ENCODE results near the gene COPS4. TPM values are rescaled to one million over a fixed set of nuclear protein-coding genes. Genes with fewer than 3 reads are reported as not detected.

The COPS4 gene
- total and polyA plus RNA-seq, 12 donors, result 13.4 to 110 (median 45.5) TPM

DNA sequence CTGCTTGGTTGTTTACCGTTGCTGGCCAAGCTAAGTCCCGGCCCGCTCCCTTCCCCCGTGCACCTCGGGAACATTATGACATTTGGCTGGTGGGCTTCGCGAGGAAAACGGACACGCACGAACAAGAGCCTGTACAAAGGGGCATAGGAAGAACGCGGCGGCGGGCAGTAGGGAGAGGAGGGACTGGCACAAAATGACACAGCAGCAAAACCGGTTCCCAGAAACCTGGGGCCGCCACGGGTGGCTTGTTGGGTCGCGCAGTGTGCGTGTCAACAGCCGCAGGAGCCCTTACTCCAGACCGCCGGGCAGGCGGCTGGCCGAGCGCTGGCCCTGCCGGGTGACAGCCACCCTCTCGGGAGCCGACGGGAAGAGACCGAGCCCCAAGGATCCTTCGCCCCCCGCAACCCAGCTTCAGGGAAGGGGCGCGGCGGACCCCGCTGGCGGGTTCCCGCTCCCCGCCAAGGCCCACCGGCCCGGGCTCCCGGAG lies 22.7 kb upstream of the COPS4 start:
- no peaks in the 10 kb centered on the region for H3K36me3 ChIP-seq (replicated peaks in 1 of 2)
- 0 to 1% (median 0%) methylated on average over 14 to 43 of the region's 43 CpGs for WGBS, 4 donors
- peak in 6 of 7 donors; percentile 36 to 68 (median 44) for DNase-seq
- no peaks in the 10 kb centered on the region for H3K9me3 ChIP-seq (replicated peaks in 1 of 3)
- no peaks in the 10 kb centered on the region for H3K27me3 ChIP-seq
- H3K4me3 ChIP-seq, result peak overlapping the region; percentile 51 to 78 (median 68)
- peak overlapping the region; percentile 46 to 94 (median 84) for H3K27ac ChIP-seq
- H3K4me1 ChIP-seq (replicated peaks in 1 of 2), result peaks cover 4 to 31% of the 10 kb centered on the region in 2 donors
- no peak for TF ChIP-seq POLR2A (IDR thresholded peaks at IDR 0.05)
- TF ChIP-seq, protein P1, sequence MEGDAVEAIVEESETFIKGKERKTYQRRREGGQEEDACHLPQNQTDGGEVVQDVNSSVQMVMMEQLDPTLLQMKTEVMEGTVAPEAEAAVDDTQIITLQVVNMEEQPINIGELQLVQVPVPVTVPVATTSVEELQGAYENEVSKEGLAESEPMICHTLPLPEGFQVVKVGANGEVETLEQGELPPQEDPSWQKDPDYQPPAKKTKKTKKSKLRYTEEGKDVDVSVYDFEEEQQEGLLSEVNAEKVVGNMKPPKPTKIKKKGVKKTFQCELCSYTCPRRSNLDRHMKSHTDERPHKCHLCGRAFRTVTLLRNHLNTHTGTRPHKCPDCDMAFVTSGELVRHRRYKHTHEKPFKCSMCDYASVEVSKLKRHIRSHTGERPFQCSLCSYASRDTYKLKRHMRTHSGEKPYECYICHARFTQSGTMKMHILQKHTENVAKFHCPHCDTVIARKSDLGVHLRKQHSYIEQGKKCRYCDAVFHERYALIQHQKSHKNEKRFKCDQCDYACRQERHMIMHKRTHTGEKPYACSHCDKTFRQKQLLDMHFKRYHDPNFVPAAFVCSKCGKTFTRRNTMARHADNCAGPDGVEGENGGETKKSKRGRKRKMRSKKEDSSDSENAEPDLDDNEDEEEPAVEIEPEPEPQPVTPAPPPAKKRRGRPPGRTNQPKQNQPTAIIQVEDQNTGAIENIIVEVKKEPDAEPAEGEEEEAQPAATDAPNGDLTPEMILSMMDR (IDR thresholded peaks at IDR 0.05), result no peak
- intact Hi-C loops (cut with DNase I), result no loop called here

GRCh38 chr4:83012687-83013419 lies 22.1 kb upstream of the COPS4 start:
- peaks cover 4 to 31% of the 10 kb centered on the region in 2 donors for H3K4me1 ChIP-seq (replicated peaks in 1 of 2)
- TF ChIP-seq, protein P1 (IDR thresholded peaks at IDR 0.05), result peak in 5 of 6 experiments; percentile 38 to 70 (median 48)
- peak; percentile 40 to 88 for TF ChIP-seq POLR2A (IDR thresholded peaks at IDR 0.05)
- H3K4me3 ChIP-seq, result peak overlapping the region; percentile 51 to 78 (median 68)
- peak overlapping the region; percentile 46 to 94 (median 84) for H3K27ac ChIP-seq
- peak; percentile 97 to 99 (median 98) for DNase-seq
- WGBS, 4 donors, result 0 to 1% (median 1%) methylated on average over 4 to 73 of the region's 73 CpGs
- H3K36me3 ChIP-seq (replicated peaks in 1 of 2), result no peaks in the 10 kb centered on the region
- H3K27me3 ChIP-seq, result no peaks in the 10 kb centered on the region
- no peaks in the 10 kb centered on the region for H3K9me3 ChIP-seq (replicated peaks in 1 of 3)
- intact Hi-C loops (cut with DNase I), result no loop called here

DNA sequence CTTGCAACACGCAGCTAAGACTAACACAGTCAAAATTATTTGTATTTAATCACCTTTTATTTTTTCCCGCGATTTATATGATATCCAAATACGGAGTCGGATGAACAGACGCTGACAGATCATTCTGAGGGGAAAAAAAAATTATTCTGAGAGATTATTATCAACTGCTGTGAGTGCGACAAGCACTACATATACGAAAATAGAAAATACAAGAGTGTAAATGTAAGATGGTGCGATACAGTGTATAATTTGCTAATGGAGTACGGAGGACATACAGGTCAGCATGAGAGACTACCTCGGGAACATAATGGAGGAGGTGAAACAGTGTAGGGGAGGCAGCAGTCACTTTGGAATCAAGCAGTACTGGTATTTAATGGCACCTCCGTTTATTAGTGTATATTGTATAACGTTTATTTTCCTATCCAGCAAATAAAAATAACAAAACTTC lies 21.5 kb upstream of the COPS4 start:
- DNase-seq, result no peak
- intact Hi-C loops (cut with DNase I), result no loop called here
- no peaks in the 10 kb centered on the region for H3K36me3 ChIP-seq (replicated peaks in 1 of 2)
- no peaks in the 10 kb centered on the region for H3K27me3 ChIP-seq
- H3K4me1 ChIP-seq (replicated peaks in 1 of 2), result peaks cover 4 to 31% of the 10 kb centered on the region in 2 donors
- WGBS, 4 donors, result 3 to 9% (median 7%) methylated on average over 13 of the region's 13 CpGs
- TF ChIP-seq, protein P1 (IDR thresholded peaks at IDR 0.05), result no peak
- TF ChIP-seq POLR2A (IDR thresholded peaks at IDR 0.05), result no peak
- H3K4me3 ChIP-seq, result peak overlapping the region in 3 of 4 donors; percentile 56 to 78 (median 74)
- H3K9me3 ChIP-seq (replicated peaks in 1 of 3), result no peaks in the 10 kb centered on the region
- H3K27ac ChIP-seq, result peak overlapping the region in 4 of 5 donors; percentile 43 to 84 (median 64)

DNA sequence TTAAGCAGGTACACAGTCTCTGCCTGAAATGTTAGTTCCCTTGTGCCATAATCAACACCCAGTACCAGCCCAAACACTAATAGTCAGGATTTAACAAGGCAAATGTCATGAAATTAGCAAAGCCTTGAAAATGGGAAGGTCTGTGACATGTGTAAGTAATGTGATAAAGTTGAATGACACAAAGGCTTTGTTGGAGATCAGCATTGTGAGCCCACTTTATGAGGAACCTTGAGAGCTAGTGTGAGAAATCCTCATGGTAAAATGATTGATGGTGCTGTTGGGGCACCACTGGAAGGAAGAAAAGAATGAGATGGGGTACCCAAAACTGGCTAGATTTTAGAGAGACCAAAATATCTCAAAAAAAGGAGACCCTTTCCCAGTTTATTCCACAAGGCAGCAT lies 21.1 kb upstream of the COPS4 start:
- H3K27ac ChIP-seq, result peak overlapping the region in 1 of 5 donors; percentile 84
- H3K36me3 ChIP-seq (replicated peaks in 1 of 2), result no peaks in the 10 kb centered on the region
- intact Hi-C loops (cut with DNase I), result no loop called here
- H3K9me3 ChIP-seq (replicated peaks in 1 of 3), result no peaks in the 10 kb centered on the region
- H3K4me3 ChIP-seq, result peak overlapping the region in 1 of 4 donors; percentile 78
- TF ChIP-seq, protein P1 (IDR thresholded peaks at IDR 0.05), result no peak
- no peak for TF ChIP-seq POLR2A (IDR thresholded peaks at IDR 0.05)
- H3K27me3 ChIP-seq, result no peaks in the 10 kb centered on the region
- DNase-seq, result no peak
- peaks cover 4 to 28% of the 10 kb centered on the region in 2 donors for H3K4me1 ChIP-seq (replicated peaks in 1 of 2)

Measured in adrenal gland (tissue), 12 donors.